ENCODE measurements around the gene SLC12A6. TPM values are rescaled to one million over a fixed set of nuclear protein-coding genes. Genes with fewer than 3 reads are reported as not detected.
A peak's percentile ranks its signal among the peaks of the same experiment; 100 is the strongest.

SLC12A6 gene
- total and polyA plus RNA-seq, 2 of the 13 experiments (the other 11 are each of a cell fraction or from before 2014, with no cell fraction given), result 15.2 to 30.1 TPM

GRCh38 chr15:34367101-34368081, 29.8 kb upstream of the SLC12A6 start, which contains the start of gene LPCAT4 (continued):
- TF ChIP-seq ZNF609 (CRISPR knock-in tag; IDR thresholded peaks at IDR 0.05; ENCODE audit: borderline replicate concordance) (no peak), EEA1 (CRISPR knock-in tag; IDR thresholded peaks at IDR 0.05; ENCODE audit: borderline replicate concordance) (peak; percentile 65; the same call in 1 of the 2 replicates), HOMEZ (CRISPR knock-in tag; IDR thresholded peaks at IDR 0.05; ENCODE audit: low read depth) (no peak), ZNF264 (CRISPR knock-in tag; IDR thresholded peaks at IDR 0.05) (no peak), KDM1A (CRISPR knock-in tag; IDR thresholded peaks at IDR 0.05) (no peak), KDM5B (CRISPR knock-in tag; IDR thresholded peaks at IDR 0.05; ENCODE audit: borderline replicate concordance) (peak; percentile 92), HNRNPK (IDR thresholded peaks at IDR 0.05; ENCODE audit: low read depth, low read length, poor library complexity, severe bottlenecking) (no peak), ISL2 (CRISPR knock-in tag; IDR thresholded peaks at IDR 0.05) (peak; percentile 55), ZNF598 (CRISPR knock-in tag; IDR thresholded peaks at IDR 0.05; ENCODE audit: borderline replicate concordance) (peak; percentile 77), ZNF652 (CRISPR knock-in tag; IDR thresholded peaks at IDR 0.05; ENCODE audit: borderline replicate concordance, low read depth) (no peak; the same call in 1 of the 2 replicates), XBP1 (CRISPR knock-in tag; IDR thresholded peaks at IDR 0.05) (no peak), IKZF4 (CRISPR knock-in tag; IDR thresholded peaks at IDR 0.05; ENCODE audit: borderline replicate concordance, low read depth, not compliant biosample characterization) (peak; percentile 31), ZSCAN20 (CRISPR knock-in tag; IDR thresholded peaks at IDR 0.05; ENCODE audit: borderline replicate concordance) (0 out of 2 replicates have a peak, but pooled peaks have one; percentile 52), PHF8 (CRISPR knock-in tag; IDR thresholded peaks at IDR 0.05) (peak; percentile 86)
- TF ChIP-seq, protein P1, sequence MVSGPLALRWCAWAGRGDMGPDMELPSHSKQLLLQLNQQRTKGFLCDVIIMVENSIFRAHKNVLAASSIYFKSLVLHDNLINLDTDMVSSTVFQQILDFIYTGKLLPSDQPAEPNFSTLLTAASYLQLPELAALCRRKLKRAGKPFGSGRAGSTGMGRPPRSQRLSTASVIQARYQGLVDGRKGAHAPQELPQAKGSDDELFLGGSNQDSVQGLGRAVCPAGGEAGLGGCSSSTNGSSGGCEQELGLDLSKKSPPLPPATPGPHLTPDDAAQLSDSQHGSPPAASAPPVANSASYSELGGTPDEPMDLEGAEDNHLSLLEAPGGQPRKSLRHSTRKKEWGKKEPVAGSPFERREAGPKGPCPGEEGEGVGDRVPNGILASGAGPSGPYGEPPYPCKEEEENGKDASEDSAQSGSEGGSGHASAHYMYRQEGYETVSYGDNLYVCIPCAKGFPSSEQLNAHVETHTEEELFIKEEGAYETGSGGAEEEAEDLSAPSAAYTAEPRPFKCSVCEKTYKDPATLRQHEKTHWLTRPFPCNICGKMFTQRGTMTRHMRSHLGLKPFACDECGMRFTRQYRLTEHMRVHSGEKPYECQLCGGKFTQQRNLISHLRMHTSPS (CRISPR knock-in tag; IDR thresholded peaks at IDR 0.05; ENCODE audit: low read depth), result no peak
- TF ChIP-seq, protein P2, sequence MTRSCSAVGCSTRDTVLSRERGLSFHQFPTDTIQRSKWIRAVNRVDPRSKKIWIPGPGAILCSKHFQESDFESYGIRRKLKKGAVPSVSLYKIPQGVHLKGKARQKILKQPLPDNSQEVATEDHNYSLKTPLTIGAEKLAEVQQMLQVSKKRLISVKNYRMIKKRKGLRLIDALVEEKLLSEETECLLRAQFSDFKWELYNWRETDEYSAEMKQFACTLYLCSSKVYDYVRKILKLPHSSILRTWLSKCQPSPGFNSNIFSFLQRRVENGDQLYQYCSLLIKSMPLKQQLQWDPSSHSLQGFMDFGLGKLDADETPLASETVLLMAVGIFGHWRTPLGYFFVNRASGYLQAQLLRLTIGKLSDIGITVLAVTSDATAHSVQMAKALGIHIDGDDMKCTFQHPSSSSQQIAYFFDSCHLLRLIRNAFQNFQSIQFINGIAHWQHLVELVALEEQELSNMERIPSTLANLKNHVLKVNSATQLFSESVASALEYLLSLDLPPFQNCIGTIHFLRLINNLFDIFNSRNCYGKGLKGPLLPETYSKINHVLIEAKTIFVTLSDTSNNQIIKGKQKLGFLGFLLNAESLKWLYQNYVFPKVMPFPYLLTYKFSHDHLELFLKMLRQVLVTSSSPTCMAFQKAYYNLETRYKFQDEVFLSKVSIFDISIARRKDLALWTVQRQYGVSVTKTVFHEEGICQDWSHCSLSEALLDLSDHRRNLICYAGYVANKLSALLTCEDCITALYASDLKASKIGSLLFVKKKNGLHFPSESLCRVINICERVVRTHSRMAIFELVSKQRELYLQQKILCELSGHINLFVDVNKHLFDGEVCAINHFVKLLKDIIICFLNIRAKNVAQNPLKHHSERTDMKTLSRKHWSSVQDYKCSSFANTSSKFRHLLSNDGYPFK (CRISPR knock-in tag; IDR thresholded peaks at IDR 0.05; ENCODE audit: borderline replicate concordance), result no peak; the same call in 1 of the 2 replicates

All from HepG2 (cell line).